ENCODE data around the gene KHDRBS2. TPM values are rescaled to one million over a fixed set of nuclear protein-coding genes. Genes with fewer than 3 reads are reported as not detected.

The KHDRBS2 gene
- total RNA-seq, 1 donor from 2014 or later, result not detected

GRCh38 chr6:61951586-61951985, 334.4 kb downstream of the KHDRBS2 start:
- H3K9me3 Mint-ChIP-seq, result peaks cover 7% of the 10 kb centered on the region
- no peak overlapping the region for H3K27ac Mint-ChIP-seq
- no peaks in the 10 kb centered on the region for H3K27me3 Mint-ChIP-seq (ENCODE audit: insufficient read depth)
- intact Hi-C loops (cut with micrococcal nuclease), result no loop called here
- H3K4me1 Mint-ChIP-seq (ENCODE audit: low read depth), result no peaks in the 10 kb centered on the region
- H3K36me3 Mint-ChIP-seq (ENCODE audit: low read depth), result no peaks in the 10 kb centered on the region
- DNase-seq (ENCODE audit: low spot score), result no peak
- no peak overlapping the region for H3K4me3 Mint-ChIP-seq

- Mint-ChIP-seq H3K27me3 (ENCODE audit: insufficient read depth) (no peaks in the 10 kb centered on the region), H3K4me1 (ENCODE audit: low read depth) (no peaks in the 10 kb centered on the region)
Observed at GRCh38 chr6:61950811-61951210, 335.2 kb downstream of the KHDRBS2 start.

GRCh38 chr6:61949971-61950370, 336.1 kb downstream of the KHDRBS2 start:
- Mint-ChIP-seq H3K9me3 (no peaks in the 10 kb centered on the region), H3K27me3 (ENCODE audit: insufficient read depth) (no peaks in the 10 kb centered on the region), H3K36me3 (ENCODE audit: low read depth) (no peaks in the 10 kb centered on the region), H3K4me3 (no peak overlapping the region), H3K27ac (no peak overlapping the region), H3K4me1 (ENCODE audit: low read depth) (no peaks in the 10 kb centered on the region)
- intact Hi-C loops (cut with micrococcal nuclease), result no loop called here
- DNase-seq (ENCODE audit: low spot score), result no peak

More at GRCh38 chr6:61950811-61951210, 335.2 kb downstream of the KHDRBS2 start:
- Mint-ChIP-seq H3K9me3 (no peaks in the 10 kb centered on the region), H3K27ac (no peak overlapping the region), H3K4me3 (no peak overlapping the region), H3K36me3 (ENCODE audit: low read depth) (no peaks in the 10 kb centered on the region)
- intact Hi-C loops (cut with micrococcal nuclease), result no loop called here
- no peak for DNase-seq (ENCODE audit: low spot score)

- Mint-ChIP-seq H3K9me3 (no peaks in the 10 kb centered on the region), H3K27ac (no peak overlapping the region), H3K27me3 (ENCODE audit: insufficient read depth) (no peaks in the 10 kb centered on the region), H3K4me3 (no peak overlapping the region), H3K36me3 (ENCODE audit: low read depth) (no peaks in the 10 kb centered on the region), H3K4me1 (ENCODE audit: low read depth) (no peaks in the 10 kb centered on the region)
- intact Hi-C loops (cut with micrococcal nuclease), result no loop called here
- DNase-seq (ENCODE audit: low spot score), result no peak
Observed at GRCh38 chr6:61949161-61949560, 336.9 kb downstream of the KHDRBS2 start.

- Mint-ChIP-seq H3K4me1 (ENCODE audit: low read depth) (no peaks in the 10 kb centered on the region), H3K4me3 (no peak overlapping the region), H3K36me3 (ENCODE audit: low read depth) (no peaks in the 10 kb centered on the region), H3K27ac (no peak overlapping the region), H3K27me3 (ENCODE audit: insufficient read depth) (no peaks in the 10 kb centered on the region), H3K9me3 (peaks cover 8% of the 10 kb centered on the region)
- intact Hi-C loops (cut with micrococcal nuclease), result no loop called here
- DNase-seq (ENCODE audit: low spot score), result no peak
Observed at GRCh38 chr6:61947311-61947947, 338.6 kb downstream of the KHDRBS2 start.

- no peak for DNase-seq (ENCODE audit: low spot score)
- Mint-ChIP-seq H3K27me3 (ENCODE audit: insufficient read depth) (no peaks in the 10 kb centered on the region), H3K27ac (no peak overlapping the region), H3K4me3 (no peak overlapping the region), H3K36me3 (ENCODE audit: low read depth) (no peaks in the 10 kb centered on the region), H3K4me1 (ENCODE audit: low read depth) (no peaks in the 10 kb centered on the region), H3K9me3 (peaks cover 20% of the 10 kb centered on the region)
- intact Hi-C loops (cut with micrococcal nuclease), result no loop called here
Observed at GRCh38 chr6:61940919-61941318, 345.1 kb downstream of the KHDRBS2 start.

- no peaks in the 10 kb centered on the region for H3K4me1 Mint-ChIP-seq (ENCODE audit: low read depth)
- no peak overlapping the region for H3K4me3 Mint-ChIP-seq
- no peak overlapping the region for H3K27ac Mint-ChIP-seq
- H3K27me3 Mint-ChIP-seq (ENCODE audit: insufficient read depth), result no peaks in the 10 kb centered on the region
- DNase-seq (ENCODE audit: low spot score), result no peak
- no peaks in the 10 kb centered on the region for H3K36me3 Mint-ChIP-seq (ENCODE audit: low read depth)
- intact Hi-C loops (cut with micrococcal nuclease), result no loop called here
- peaks cover 7% of the 10 kb centered on the region for H3K9me3 Mint-ChIP-seq
Observed at GRCh38 chr6:61935242-61935846, 350.7 kb downstream of the KHDRBS2 start.

GRCh38 chr6:61909486-61909885, 376.5 kb downstream of the KHDRBS2 start:
- Mint-ChIP-seq H3K9me3 (peaks cover 13% of the 10 kb centered on the region), H3K27me3 (ENCODE audit: insufficient read depth) (no peaks in the 10 kb centered on the region), H3K36me3 (ENCODE audit: low read depth) (no peaks in the 10 kb centered on the region), H3K27ac (no peak overlapping the region), H3K4me1 (ENCODE audit: low read depth) (no peaks in the 10 kb centered on the region), H3K4me3 (no peak overlapping the region)
- intact Hi-C loops (cut with micrococcal nuclease), result no loop called here
- no peak for DNase-seq (ENCODE audit: low spot score)

GRCh38 chr6:61901748-61902147, 384.3 kb downstream of the KHDRBS2 start:
- Mint-ChIP-seq H3K4me1 (ENCODE audit: low read depth) (no peaks in the 10 kb centered on the region), H3K27me3 (ENCODE audit: insufficient read depth) (no peaks in the 10 kb centered on the region), H3K27ac (no peak overlapping the region), H3K36me3 (ENCODE audit: low read depth) (no peaks in the 10 kb centered on the region), H3K9me3 (peaks cover 4% of the 10 kb centered on the region), H3K4me3 (no peak overlapping the region)
- no peak for DNase-seq (ENCODE audit: low spot score)
- intact Hi-C loops (cut with micrococcal nuclease), result no loop called here

- no peak overlapping the region for H3K27ac Mint-ChIP-seq
- no peaks in the 10 kb centered on the region for H3K36me3 Mint-ChIP-seq (ENCODE audit: low read depth)
- H3K4me1 Mint-ChIP-seq (ENCODE audit: low read depth), result no peaks in the 10 kb centered on the region
- H3K9me3 Mint-ChIP-seq, result peaks cover 11% of the 10 kb centered on the region
- H3K4me3 Mint-ChIP-seq, result no peak overlapping the region
- no peak for DNase-seq (ENCODE audit: low spot score)
- no peaks in the 10 kb centered on the region for H3K27me3 Mint-ChIP-seq (ENCODE audit: insufficient read depth)
- intact Hi-C loops (cut with micrococcal nuclease), result no loop called here
Observed at GRCh38 chr6:61894536-61894935, 391.5 kb downstream of the KHDRBS2 start.

GRCh38 chr6:61887423-61887822, 398.6 kb downstream of the KHDRBS2 start:
- intact Hi-C loops (cut with micrococcal nuclease), result no loop called here
- H3K27me3 Mint-ChIP-seq (ENCODE audit: insufficient read depth), result no peaks in the 10 kb centered on the region
- no peak overlapping the region for H3K27ac Mint-ChIP-seq
- H3K36me3 Mint-ChIP-seq (ENCODE audit: low read depth), result no peaks in the 10 kb centered on the region
- no peak overlapping the region for H3K4me3 Mint-ChIP-seq
- no peaks in the 10 kb centered on the region for H3K4me1 Mint-ChIP-seq (ENCODE audit: low read depth)
- no peak for DNase-seq (ENCODE audit: low spot score)
- peaks cover 16% of the 10 kb centered on the region for H3K9me3 Mint-ChIP-seq

- DNase-seq (ENCODE audit: low spot score), result no peak
- Mint-ChIP-seq H3K4me1 (ENCODE audit: low read depth) (no peaks in the 10 kb centered on the region), H3K4me3 (no peak overlapping the region), H3K36me3 (ENCODE audit: low read depth) (no peaks in the 10 kb centered on the region), H3K9me3 (peaks cover 16% of the 10 kb centered on the region), H3K27ac (no peak overlapping the region), H3K27me3 (ENCODE audit: insufficient read depth) (no peaks in the 10 kb centered on the region)
- intact Hi-C loops (cut with micrococcal nuclease), result no loop called here
Observed at GRCh38 chr6:61886608-61887259, 399.3 kb downstream of the KHDRBS2 start.

GRCh38 chr6:61869632-61870400, 416.2 kb downstream of the KHDRBS2 start:
- Mint-ChIP-seq H3K27me3 (ENCODE audit: insufficient read depth) (no peaks in the 10 kb centered on the region), H3K36me3 (ENCODE audit: low read depth) (no peaks in the 10 kb centered on the region), H3K4me1 (ENCODE audit: low read depth) (no peaks in the 10 kb centered on the region), H3K27ac (no peak overlapping the region), H3K4me3 (no peak overlapping the region), H3K9me3 (peaks cover 31% of the 10 kb centered on the region)
- intact Hi-C loops (cut with micrococcal nuclease), result no loop called here
- no peak for DNase-seq (ENCODE audit: low spot score)

Measured in activated T-helper 1 cell treated with anti-CD3 and anti-CD28 coated beads, Interleukin-12 subunit alpha, Interleukin-12 subunit beta, Interleukin-2, Interleukin-4 antibody, amounts not matched to agents 30 ng/mL and 10 ng/mL and 1 ng/mL, durations not matched to agents 14 hours and 24 hours and 36 hours (primary cell).